DMS 273 (cell line): ENCODE results near the gene INTS2.
"Not testable (repeated sequence)": the region's sequence is repeated elsewhere in the genome, so short reads cannot be mapped to it uniquely, and the experiment has no call there.

Experiments
- DNase-seq: peaks from one replicate; lab custom pipeline; 2025; ENCODE audit not compliant: unreplicated experiment; lab: John Stamatoyannopoulos, UW

Gene INTS2

GRCh38 chr17:61894310-61894709 lies 33.5 kb downstream of the INTS2 start:
- not testable (repeated sequence) for DNase-seq

GRCh38 chr17:61887733-61888132 lies 40.0 kb downstream of the INTS2 start:
- not testable (repeated sequence) for DNase-seq

DNA sequence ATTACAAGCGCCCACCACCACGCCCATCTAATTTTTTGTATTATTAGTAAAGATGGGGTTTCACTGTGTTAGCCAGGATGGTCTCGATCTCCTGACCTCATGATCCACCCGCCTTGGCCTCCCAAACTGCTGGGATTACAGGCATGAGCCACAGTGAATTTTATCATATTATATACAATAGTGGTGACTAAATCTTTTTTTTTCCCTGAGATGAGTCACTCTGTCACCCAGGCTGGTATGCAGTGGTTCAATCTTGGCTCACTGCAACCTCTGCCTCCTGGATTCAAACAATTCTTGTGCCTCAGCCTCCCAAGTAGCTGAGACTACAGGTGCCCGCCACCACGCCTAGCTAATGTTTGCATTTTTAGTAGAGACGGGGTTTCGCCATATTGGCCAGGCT lies 41.9 kb downstream of the INTS2 start:
- DNase-seq: not testable (repeated sequence)

DNA sequence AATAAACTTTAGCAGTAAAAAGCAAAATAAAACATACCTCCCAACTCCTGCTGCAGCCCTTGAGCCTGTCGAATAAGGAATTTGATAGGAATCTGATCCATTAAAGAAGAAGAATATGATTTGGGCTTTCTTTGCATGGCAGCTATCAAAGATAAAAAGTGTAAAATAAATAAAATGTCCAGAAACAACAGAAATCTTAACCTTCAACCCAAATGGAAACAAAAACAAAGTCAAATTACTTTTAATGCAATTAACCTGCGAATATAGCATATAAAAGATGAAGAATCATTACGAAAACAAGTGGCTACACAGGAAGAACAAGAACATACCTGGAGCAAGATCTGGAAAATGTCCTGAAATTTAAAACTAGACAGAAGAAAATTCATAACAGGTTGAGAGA lies 42.9 kb downstream of the INTS2 start:
- no peak for DNase-seq

- DNase-seq: no peak
These were observed 47.1 kb downstream of the INTS2 start for GRCh38 chr17:61880589-61881102.

GRCh38 chr17:61878984-61879612 lies 48.7 kb downstream of the INTS2 start:
- DNase-seq: no peak

GRCh38 chr17:61878520-61878919 lies 49.3 kb downstream of the INTS2 start:
- DNase-seq: no peak

DNA sequence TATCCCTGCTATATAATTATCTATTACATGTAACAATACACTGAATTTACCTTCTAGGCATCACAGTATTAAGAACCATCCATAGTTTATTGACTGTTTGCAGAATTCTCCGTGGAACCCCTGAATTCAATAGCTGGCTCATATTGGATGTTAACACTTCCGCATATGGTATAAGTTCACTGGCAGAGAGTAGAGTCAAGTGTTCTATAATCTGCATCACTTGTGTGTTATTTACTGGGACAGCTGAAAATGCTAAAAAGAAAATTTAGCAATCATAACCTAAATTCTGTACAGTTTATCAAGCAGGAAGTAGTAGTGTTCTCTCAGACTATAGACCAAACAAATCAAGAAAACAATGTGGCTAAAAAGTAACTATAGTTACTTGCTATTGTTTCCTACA lies 49.9 kb downstream of the INTS2 start:
- DNase-seq: no peak

GRCh38 chr17:61875804-61876203 lies 52.0 kb downstream of the INTS2 start:
- no peak for DNase-seq

DNA sequence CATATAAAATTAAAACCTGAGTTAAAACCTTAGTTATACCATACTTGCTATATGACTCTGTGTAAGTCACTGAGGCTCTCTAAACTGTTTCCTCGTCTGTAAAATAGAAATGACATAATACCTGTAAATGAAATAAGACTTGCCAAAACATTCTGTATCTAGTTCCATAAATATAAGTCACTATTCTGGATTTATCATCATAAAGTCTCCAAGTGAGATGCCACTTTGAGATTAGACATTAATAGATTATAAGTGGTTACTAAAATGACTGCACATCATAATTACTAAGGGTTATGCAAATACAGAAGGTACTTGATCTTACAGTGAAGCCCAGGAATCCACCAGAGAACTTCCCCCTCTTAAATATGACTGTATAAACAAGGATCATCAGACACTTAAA lies 52.5 kb downstream of the INTS2 start:
- no peak for DNase-seq

DNA sequence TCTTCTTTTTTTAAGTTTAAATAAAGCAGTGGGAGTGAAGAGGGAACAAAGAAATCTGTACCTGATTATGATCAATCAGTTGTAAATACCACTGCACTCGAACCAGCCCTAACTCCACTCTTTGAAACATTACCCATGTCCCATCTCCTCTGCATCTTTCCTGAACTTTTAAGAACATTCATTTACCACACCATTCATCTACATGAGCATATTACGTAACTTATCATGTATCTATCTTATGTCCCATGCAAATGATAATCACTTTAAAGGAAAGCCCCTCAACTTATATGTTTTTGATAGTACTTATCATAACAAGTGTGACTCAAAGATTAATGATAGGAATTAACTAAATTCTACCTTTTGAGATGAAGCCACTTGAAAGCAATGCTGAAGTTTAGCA lies 53.7 kb downstream of the INTS2 start:
- no peak for DNase-seq

DNA sequence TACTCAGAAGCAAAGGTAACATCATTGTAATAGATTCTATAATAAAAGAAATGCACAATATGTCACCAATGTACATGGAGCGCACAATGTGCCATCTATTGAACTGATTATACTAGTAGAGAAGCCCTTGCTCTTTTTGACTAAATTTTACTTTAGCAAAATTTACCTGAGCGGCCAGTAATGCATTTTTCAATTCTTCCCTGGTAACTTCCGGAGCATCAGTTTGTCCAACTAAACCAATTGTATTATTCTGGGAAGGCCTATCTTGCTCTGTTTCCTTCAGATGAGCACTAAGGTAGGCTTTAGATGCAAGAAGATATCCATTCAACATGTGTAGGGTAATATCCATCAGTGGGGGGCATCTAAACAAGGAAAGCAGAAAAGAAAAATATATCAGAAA lies 55.7 kb downstream of the INTS2 start:
- DNase-seq: no peak

GRCh38 chr17:61869138-61869537 lies 58.6 kb downstream of the INTS2 start:
- no peak for DNase-seq

GRCh38 chr17:61868074-61868473 lies 59.7 kb downstream of the INTS2 start:
- DNase-seq: no peak

DNA sequence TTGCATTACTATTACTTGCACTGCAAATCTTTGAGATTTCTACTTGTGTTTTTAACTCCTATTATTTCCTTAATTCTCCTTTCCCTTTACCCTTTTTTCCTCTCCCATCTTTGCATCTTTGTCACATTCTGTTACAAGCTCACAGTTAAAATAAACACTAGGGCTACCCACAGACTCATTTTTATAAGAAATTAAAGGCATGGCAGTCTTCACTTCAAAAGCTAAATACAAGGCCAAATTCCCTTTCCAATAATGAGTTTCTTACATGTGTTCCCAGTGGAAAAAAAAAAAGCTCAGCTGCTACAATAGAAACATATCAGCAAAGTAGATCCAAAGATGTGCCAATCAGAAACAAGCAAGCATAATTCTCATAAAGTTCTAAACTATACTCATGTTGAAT lies 60.7 kb downstream of the INTS2 start:
- DNase-seq: no peak

GRCh38 chr17:61863801-61864126 lies 64.0 kb downstream of the INTS2 start:
- no peak for DNase-seq

- peak; percentile 98 for DNase-seq
These were observed 64.6 kb downstream of the INTS2 start, which contains the start of gene BRIP1 for GRCh38 chr17:61862975-61863800. Gene BRIP1, minus strand, starts transcription at chr17:61863528. Its CDS starts 1,989 bp downstream, at chr17:61861539.

DNA sequence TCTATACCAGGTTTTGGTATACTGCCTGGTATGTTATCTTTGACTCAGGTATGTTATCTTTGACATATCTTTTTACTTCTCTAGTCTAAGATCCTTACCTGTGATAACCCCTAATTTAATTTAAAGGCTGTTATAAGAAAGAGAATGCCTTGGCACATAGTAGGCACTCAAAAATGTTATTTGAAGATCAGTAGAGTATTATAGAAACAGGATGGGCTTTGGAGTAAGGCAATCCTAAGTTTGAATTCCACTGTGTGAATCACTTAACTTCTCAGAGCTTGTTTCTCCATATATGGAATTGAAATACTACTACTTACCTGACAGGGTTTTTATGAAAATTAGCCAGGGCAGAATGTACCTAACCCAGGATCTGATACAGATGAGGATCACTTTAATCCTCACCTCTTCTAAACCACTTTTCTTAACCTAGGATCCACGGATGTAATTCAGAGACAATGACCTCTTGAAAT lies 65.6 kb downstream of the INTS2 start:
- DNase-seq: peak; percentile 15

DNA sequence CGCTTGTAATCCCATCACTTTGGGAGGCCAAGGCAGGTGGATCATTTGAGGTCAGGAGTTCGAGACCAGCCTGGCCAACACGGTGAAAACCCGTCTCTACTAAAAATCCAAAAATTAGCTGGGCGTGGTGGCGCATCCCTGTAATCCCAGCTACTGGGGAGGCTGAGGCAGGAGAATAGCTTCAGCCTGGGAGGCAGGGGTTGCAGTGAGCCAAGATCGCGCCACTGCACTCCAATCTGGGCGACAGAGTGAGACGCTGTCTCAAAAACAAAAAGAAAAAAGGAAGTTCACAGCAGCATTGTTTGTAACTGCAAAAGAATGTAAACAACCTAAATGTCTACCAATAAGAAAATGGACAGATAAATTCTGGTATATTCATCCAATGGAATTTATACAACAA lies 67.4 kb downstream of the INTS2 start:
- DNase-seq: not testable (repeated sequence)

DNA sequence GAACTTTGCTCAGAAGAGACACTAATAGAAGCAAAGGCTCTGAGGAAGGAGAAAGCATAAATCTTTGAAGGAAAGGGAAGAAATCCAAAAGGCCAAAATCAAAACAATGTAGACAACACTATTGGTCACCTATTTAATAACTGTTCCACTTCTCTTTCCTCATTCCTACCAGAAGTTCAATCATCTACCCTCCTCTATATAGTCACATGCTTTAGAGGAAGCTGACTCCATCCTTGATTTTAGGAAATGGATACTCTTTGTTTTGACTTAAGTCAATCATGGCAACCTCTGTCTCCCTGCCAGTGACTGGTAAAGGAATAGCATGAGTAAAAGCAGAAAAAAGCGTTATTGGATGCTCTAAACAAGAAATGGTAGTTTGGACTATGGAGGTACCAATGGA lies 71.7 kb downstream of the INTS2 start:
- no peak for DNase-seq

GRCh38 chr17:61852857-61853256 lies 74.9 kb downstream of the INTS2 start:
- DNase-seq: no peak

DNA sequence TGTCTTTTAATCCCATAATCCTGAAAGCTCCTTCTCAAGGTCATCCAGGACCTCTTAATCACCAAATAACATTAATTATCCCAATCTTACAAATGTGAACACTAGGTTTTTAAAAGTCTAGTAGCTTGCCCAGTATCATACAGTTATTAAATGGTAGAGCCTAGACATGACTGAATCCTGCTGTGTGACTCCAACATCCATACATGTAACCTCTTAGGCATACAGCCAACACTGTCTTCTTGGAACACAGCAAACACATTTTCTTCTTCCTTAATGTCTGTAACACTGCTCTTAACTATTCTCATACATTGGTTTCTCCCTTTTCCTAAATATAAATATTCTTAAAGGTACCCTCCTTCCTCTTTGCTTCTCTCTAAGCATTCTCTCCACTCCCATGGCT lies 78.1 kb downstream of the INTS2 start:
- no peak for DNase-seq
